Suprapubic skin (tissue), 4 donors: ENCODE data around the gene PCNP. TPM values are rescaled to one million over a fixed set of nuclear protein-coding genes. Genes with fewer than 3 reads are reported as not detected.
"Not testable (repeated sequence)": the region's sequence is repeated elsewhere in the genome, so short reads cannot be mapped to it uniquely, and the experiment has no call there.

Source experiments
- DNase-seq, 2 donors: peaks; one replicate each; pipeline ENCODE4 v3.0.0-alpha.2; 2019; ENCODE audit warnings: low spot score in 2 of 2
- H3K27ac ChIP-seq: fragments of 200-600 bp; sonication (generic); one replicate; pipeline ENCODE4 v1.5.1; 2019
- H3K27me3 ChIP-seq: fragments of 200-600 bp; sonication (generic); one replicate; pipeline ENCODE4 v1.5.1; 2019
- H3K36me3 ChIP-seq: fragments of 200-600 bp; sonication (generic); one replicate; pipeline ENCODE4 v1.5.1; 2019
- H3K4me1 ChIP-seq: fragments of 200-600 bp; sonication (generic); one replicate; pipeline ENCODE4 v1.5.1; 2019
- H3K4me3 ChIP-seq: fragments of 200-600 bp; sonication (generic); one replicate; pipeline ENCODE4 v1.5.1; 2019; ENCODE audit warnings: mild to moderate bottlenecking
- H3K9me3 ChIP-seq: fragments of 200-600 bp; sonication (generic); one replicate; pipeline ENCODE4 v1.5.1; 2019
- EP300 ChIP-seq: sonication (generic); formaldehyde crosslinking; IDR thresholded peaks from one replicate; pipeline ENCODE4 v1.6.1; 2017; ENCODE audit warnings: antibody characterized with exemption
- POLR2A ChIP-seq, 2 donors: fragments of 450-650 bp; IDR thresholded peaks; one replicate each; pipeline ENCODE4 v1.6.1; 2017; ENCODE audit warnings: antibody characterized with exemption in 2 of 2, mild to moderate bottlenecking in 2 of 2, moderate library complexity in 2 of 2
- POLR2AphosphoS5 ChIP-seq, 3 donors: sonication (generic); formaldehyde crosslinking; IDR thresholded peaks; one replicate each; pipeline ENCODE4 v1.6.1; 2017; ENCODE audit warnings: antibody characterized with exemption in 3 of 3
- WGBS: methylation state at CpG from one replicate; pipeline ENCODE4 v1.1.5; 2018; 5-methylcytosine and 5-hydroxymethylcytosine counted together
- total RNA-seq, 4 donors: library from RNA; depleted of rRNA; stranded (reverse); fragments of >200 nt; gene quantifications; one replicate each; pipeline ENCODE4 v1.1.0, GENCODE V29; 2016
- TF ChIP-seq, protein P1 (sequence below), 2 donors: fragments of 200-600 bp in 1 of 2; fragments of 450-650 bp in 1 of 2; sonication (generic) in 1 of 2; IDR thresholded peaks; one replicate each; pipeline ENCODE4 v1.5.1; 2016 to 2019; ENCODE audit warnings: antibody characterized with exemption in 2 of 2, mild to moderate bottlenecking in 1 of 2, moderate library complexity in 1 of 2

Gene PCNP
- total RNA-seq, 4 donors from 2014 or later = 53.8 to 133 (median 72.6) TPM

DNA sequence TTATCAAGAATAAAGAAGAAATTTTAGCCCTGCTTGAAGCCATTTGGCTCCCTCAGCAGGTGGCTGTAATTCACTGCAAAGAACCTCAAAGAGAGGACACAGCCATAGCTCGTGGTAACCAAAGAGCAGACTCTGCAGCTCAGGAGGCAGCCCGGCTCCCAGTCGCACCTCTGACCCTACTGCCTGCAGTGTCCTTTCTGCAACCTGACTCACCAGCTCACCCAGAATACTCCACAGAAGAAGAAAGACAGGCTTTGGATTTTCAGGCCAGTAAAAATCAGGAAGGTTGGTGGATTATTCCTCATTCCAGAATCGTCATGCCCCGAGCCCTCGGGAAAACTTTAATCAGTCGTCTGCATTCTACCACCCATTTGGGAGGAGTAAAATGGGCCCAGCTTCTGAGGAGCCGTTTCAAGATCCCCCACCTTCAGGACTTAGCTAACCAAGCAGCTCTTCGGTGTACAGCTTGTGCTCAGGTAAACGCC, 64.3 kb downstream of the PCNP start:
- WGBS = 79% methylated on average over 8 of the region's 10 CpGs
- no peaks in the 10 kb centered on the region for H3K9me3 ChIP-seq
- TF ChIP-seq POLR2AphosphoS5 (IDR thresholded peaks at IDR 0.05) = no peak
- TF ChIP-seq POLR2A (IDR thresholded peaks at IDR 0.05) = no peak
- H3K27ac ChIP-seq = no peak overlapping the region
- no peaks in the 10 kb centered on the region for H3K27me3 ChIP-seq
- H3K4me1 ChIP-seq = no peaks in the 10 kb centered on the region
- DNase-seq = no peak
- H3K36me3 ChIP-seq = no peaks in the 10 kb centered on the region
- H3K4me3 ChIP-seq = no peak overlapping the region

DNA sequence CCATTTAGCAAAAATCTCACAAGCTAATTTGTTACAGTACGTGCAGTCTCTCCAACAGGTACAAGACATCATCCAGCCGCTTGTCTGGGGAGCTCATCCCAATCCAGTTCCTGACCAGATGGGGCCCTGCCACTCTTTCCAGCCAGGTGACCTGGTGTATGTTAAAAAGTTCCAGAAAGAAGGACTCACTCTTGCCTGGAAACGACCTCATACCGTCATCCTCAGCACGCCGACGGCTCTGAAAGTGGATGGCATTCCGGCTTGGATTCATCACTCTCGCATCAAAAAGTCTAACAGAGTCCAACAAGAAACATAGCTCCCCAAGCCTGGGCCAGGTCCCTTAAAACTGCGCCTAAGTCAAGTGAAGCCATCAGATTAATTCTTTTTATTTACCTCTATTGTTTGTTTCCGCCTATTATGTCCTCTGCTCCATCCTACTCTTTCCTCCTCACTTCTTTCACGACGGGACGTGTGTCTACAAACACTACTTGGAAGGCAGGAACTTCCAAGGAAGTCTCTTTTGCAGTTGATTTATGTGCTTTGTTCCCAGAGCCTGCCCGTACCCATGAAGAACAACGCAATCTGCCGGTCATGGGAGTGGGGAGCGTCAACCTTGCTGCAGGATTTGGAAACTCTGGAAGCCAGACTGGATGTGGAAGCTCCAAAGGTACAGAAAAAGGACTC, 65.4 kb downstream of the PCNP start:
- H3K4me3 ChIP-seq = no peak overlapping the region
- no peaks in the 10 kb centered on the region for H3K36me3 ChIP-seq
- H3K9me3 ChIP-seq = no peaks in the 10 kb centered on the region
- H3K27ac ChIP-seq = no peak overlapping the region
- no peaks in the 10 kb centered on the region for H3K27me3 ChIP-seq
- no peak for TF ChIP-seq POLR2AphosphoS5 (IDR thresholded peaks at IDR 0.05)
- no peak for TF ChIP-seq EP300
- TF ChIP-seq, protein P1, sequence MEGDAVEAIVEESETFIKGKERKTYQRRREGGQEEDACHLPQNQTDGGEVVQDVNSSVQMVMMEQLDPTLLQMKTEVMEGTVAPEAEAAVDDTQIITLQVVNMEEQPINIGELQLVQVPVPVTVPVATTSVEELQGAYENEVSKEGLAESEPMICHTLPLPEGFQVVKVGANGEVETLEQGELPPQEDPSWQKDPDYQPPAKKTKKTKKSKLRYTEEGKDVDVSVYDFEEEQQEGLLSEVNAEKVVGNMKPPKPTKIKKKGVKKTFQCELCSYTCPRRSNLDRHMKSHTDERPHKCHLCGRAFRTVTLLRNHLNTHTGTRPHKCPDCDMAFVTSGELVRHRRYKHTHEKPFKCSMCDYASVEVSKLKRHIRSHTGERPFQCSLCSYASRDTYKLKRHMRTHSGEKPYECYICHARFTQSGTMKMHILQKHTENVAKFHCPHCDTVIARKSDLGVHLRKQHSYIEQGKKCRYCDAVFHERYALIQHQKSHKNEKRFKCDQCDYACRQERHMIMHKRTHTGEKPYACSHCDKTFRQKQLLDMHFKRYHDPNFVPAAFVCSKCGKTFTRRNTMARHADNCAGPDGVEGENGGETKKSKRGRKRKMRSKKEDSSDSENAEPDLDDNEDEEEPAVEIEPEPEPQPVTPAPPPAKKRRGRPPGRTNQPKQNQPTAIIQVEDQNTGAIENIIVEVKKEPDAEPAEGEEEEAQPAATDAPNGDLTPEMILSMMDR (IDR thresholded peaks at IDR 0.05) = no peak
- no peak for TF ChIP-seq POLR2A (IDR thresholded peaks at IDR 0.05)
- DNase-seq = no peak
- WGBS = no CpG with 5 or more reads among the region's 18 CpGs
- H3K4me1 ChIP-seq = peaks cover 2% of the 10 kb centered on the region

- H3K36me3 ChIP-seq = no peaks in the 10 kb centered on the region
- no peak for TF ChIP-seq POLR2AphosphoS5 (IDR thresholded peaks at IDR 0.05)
- TF ChIP-seq, protein P1 (IDR thresholded peaks at IDR 0.05) = no peak
- TF ChIP-seq EP300 = no peak
- TF ChIP-seq POLR2A (IDR thresholded peaks at IDR 0.05) = no peak
- no peak overlapping the region for H3K27ac ChIP-seq
- H3K4me1 ChIP-seq = peaks cover 2% of the 10 kb centered on the region
- H3K27me3 ChIP-seq = no peaks in the 10 kb centered on the region
- WGBS = no CpG with 5 or more reads among the region's 10 CpGs
- no peaks in the 10 kb centered on the region for H3K9me3 ChIP-seq
- no peak overlapping the region for H3K4me3 ChIP-seq
- no peak for DNase-seq
These were observed 66.3 kb downstream of the PCNP start for GRCh38 chr3:101640256-101640655.

DNA sequence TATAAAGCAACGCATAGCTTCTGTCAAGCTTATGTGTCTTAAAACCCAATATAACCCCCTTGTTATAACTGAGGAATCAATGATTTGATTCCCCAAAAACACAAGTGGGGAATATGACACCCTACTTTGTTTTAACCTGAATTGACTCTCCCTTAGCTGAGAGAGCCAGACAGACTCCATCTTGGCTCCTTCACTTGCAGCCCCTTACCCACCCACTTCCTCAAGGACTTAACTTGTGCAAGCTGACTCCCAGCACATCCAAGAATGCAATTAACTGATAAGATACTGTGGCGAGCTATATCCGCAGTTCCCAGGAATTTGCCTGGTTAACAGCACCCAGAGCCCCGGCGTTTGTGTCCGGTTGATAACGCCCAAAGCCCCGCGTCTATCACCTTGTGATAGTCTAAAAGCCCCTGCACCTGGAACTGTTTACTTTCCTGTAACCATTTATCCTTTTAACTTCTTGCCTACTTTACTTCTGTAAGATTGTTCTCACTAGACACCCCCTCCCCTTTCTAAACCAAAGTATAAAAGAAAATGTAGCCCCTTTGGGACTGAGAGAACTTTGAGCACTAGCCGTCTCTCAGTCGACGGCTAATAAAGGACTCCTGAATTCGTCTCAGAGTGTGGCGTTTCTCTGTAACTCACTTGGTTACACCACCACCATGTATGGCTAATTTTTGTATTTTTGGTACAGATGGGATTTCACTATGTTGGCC, 67.6 kb downstream of the PCNP start:
- not testable (repeated sequence) for DNase-seq, H3K4me1 ChIP-seq, H3K9me3 ChIP-seq, H3K4me3 ChIP-seq, H3K27ac ChIP-seq, H3K27me3 ChIP-seq, H3K36me3 ChIP-seq
- 74% methylated on average over 14 of the region's 14 CpGs for WGBS

GRCh38 chr3:101642441-101642840, 68.5 kb downstream of the PCNP start:
- Histone ChIP-seq H3K27ac (no peak overlapping the region), H3K36me3 (no peaks in the 10 kb centered on the region), H3K9me3 (no peaks in the 10 kb centered on the region), H3K4me3 (no peak overlapping the region), H3K27me3 (no peaks in the 10 kb centered on the region), H3K4me1 (peaks cover 2% of the 10 kb centered on the region)
- DNase-seq = no peak
- TF ChIP-seq POLR2A (IDR thresholded peaks at IDR 0.05) (no peak), POLR2AphosphoS5 (IDR thresholded peaks at IDR 0.05) (no peak), EP300 (no peak)
- TF ChIP-seq, protein P1 (IDR thresholded peaks at IDR 0.05) = no peak
- 88% methylated on average over 3 of the region's 3 CpGs for WGBS

- Histone ChIP-seq H3K27me3 (no peaks in the 10 kb centered on the region), H3K36me3 (peaks cover 7% of the 10 kb centered on the region), H3K4me1 (peaks cover 2% of the 10 kb centered on the region), H3K27ac (no peak overlapping the region), H3K9me3 (no peaks in the 10 kb centered on the region), H3K4me3 (no peak overlapping the region)
- no peak for DNase-seq
- WGBS = 81% methylated on average over 8 of the region's 8 CpGs
- TF ChIP-seq EP300 (no peak), POLR2AphosphoS5 (IDR thresholded peaks at IDR 0.05) (no peak), POLR2A (IDR thresholded peaks at IDR 0.05) (no peak)
- TF ChIP-seq, protein P1 (IDR thresholded peaks at IDR 0.05) = no peak
These were observed 69.2 kb downstream of the PCNP start for GRCh38 chr3:101643009-101643844.
